Measurements from ENCODE around the gene TRPV6.

Gene TRPV6

GRCh38 chr7:142827951-142828500 lies 57.5 kb downstream of the TRPV6 start:
- Histone ChIP-seq H3K9me2 (replicated peaks; ENCODE audit: insufficient read depth, low read length) (no peaks in the 10 kb centered on the region), H3K79me2 (ENCODE audit: insufficient read depth, low read length) (no peaks in the 10 kb centered on the region), H3K27me3 (ENCODE audit: low read length) (no peaks in the 10 kb centered on the region), H3K9ac (ENCODE audit: low read length) (no peak overlapping the region), H3K27ac (ENCODE audit: low read depth, low read length) (no peak overlapping the region), H3F3A (ENCODE audit: insufficient read depth) (no peaks in the 10 kb centered on the region), H3K9me3 (ENCODE audit: insufficient read depth, low read length) (no peaks in the 10 kb centered on the region), H3K36me3 (ENCODE audit: low read length) (no peaks in the 10 kb centered on the region), H3K4me3 (ENCODE audit: insufficient read depth, low read length, poor library complexity, severe bottlenecking) (no peak overlapping the region), H3K4me2 (ENCODE audit: low read depth, low read length, poor library complexity, severe bottlenecking) (no peak overlapping the region), H4K20me1 (ENCODE audit: low read depth, low read length) (no peaks in the 10 kb centered on the region), H2AFZ (ENCODE audit: low read depth, low read length, severe bottlenecking) (no peak overlapping the region)
- TF ChIP-seq CTCF (IDR thresholded peaks at IDR 0.05; ENCODE audit: insufficient read depth, low read length, poor library complexity, severe bottlenecking) (no peak), EZH2phosphoT487 (conservative IDR thresholded peaks at IDR 0.05; ENCODE audit: low read length) (no peak)

- H3K27ac ChIP-seq (ENCODE audit: low read depth, low read length), result no peak overlapping the region
- H3K9me3 ChIP-seq (ENCODE audit: insufficient read depth, low read length), result no peaks in the 10 kb centered on the region
- H2AFZ ChIP-seq (ENCODE audit: low read depth, low read length, severe bottlenecking), result no peak overlapping the region
- no peak for TF ChIP-seq CTCF (IDR thresholded peaks at IDR 0.05; ENCODE audit: insufficient read depth, low read length, poor library complexity, severe bottlenecking)
- TF ChIP-seq EZH2phosphoT487 (conservative IDR thresholded peaks at IDR 0.05; ENCODE audit: low read length), result no peak
- H4K20me1 ChIP-seq (ENCODE audit: low read depth, low read length), result no peaks in the 10 kb centered on the region
- no peak overlapping the region for H3K9ac ChIP-seq (ENCODE audit: low read length)
- H3F3A ChIP-seq (ENCODE audit: insufficient read depth), result no peaks in the 10 kb centered on the region
- H3K36me3 ChIP-seq (ENCODE audit: low read length), result no peaks in the 10 kb centered on the region
- H3K9me2 ChIP-seq (replicated peaks; ENCODE audit: insufficient read depth, low read length), result no peaks in the 10 kb centered on the region
- no peak overlapping the region for H3K4me3 ChIP-seq (ENCODE audit: insufficient read depth, low read length, poor library complexity, severe bottlenecking)
- no peaks in the 10 kb centered on the region for H3K79me2 ChIP-seq (ENCODE audit: insufficient read depth, low read length)
- H3K4me2 ChIP-seq (ENCODE audit: low read depth, low read length, poor library complexity, severe bottlenecking), result no peak overlapping the region
- no peaks in the 10 kb centered on the region; the same call in 1 of the 2 replicates for H3K27me3 ChIP-seq (ENCODE audit: low read length)
Observed at GRCh38 chr7:142822714-142823113, 62.8 kb downstream of the TRPV6 start.
